Kidney capillary endothelial cell (primary cell): ENCODE data around the gene ALKBH3.

Experiments
- DNase-seq: peaks from one replicate; pipeline ENCODE4 v3.0.0-alpha.2; 2018; ENCODE audit warnings: low spot score

The ALKBH3 gene

DNA sequence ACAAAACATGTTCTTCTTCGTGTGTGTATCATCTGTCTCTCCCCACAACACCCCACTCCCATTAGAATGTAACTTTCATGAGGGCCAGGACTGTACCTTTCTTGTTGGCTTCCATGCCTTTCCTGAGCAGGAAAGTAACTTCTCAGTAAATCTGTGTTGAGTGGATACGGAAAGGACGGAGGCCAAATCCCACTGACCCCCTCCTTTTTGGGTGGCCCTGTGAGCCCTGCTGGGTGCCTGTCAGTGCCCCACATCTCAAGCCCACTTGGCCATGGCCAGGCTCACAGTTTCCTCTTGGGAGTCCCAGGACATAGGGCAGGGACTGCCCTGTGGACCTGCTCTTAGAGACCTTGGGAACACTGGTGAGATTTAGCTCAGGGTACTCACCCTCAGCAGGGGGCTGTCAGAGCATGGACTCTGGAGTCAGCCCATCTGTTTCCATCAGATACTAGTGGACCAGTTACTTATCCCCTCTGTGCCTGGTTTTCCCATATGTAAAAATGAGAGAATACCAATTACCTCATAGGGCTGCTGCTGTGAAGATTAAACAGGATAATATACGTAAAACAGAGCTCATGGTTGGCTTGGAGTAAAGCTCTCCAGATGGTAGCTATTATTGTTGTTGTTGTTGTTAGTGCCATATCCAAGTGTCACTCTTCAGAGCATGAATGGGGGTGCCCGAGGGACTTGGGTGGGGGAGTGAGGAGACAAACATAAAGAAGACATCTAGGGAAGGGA lies 60.8 kb downstream of the ALKBH3 start:
- no peak for DNase-seq

GRCh38 chr11:43942662-43943371 lies 62.2 kb downstream of the ALKBH3 start:
- peak; percentile 20 for DNase-seq

DNA sequence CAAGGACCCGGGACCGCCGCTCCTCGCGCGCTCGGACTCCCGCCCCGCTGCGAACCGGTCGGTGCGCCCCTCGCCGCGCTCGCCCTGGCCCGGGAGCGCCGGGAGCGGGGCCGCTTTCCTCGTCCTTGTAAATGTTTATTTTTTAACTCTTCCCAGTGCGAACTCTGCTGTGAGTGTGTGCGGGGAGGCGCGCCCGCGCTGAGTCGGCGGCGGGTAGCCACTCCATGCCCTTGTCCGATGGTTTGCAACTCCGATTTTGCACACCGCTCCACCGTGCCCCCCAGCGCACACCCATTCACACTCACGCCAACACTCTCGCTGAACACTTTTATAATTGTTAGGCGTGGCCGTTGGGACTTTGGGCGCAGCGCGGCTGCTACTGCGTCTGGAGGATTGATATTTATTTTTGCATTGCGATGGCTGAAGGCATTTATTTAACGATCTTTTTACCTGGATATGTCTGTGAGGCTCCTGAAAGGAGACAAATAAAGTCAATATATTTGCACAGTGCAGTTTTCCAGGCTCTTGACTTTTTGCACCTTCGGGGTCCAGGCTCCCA lies 62.8 kb downstream of the ALKBH3 start:
- DNase-seq = peak; percentile 15

GRCh38 chr11:43943931-43944751 lies 63.5 kb downstream of the ALKBH3 start:
- DNase-seq = no peak

DNA sequence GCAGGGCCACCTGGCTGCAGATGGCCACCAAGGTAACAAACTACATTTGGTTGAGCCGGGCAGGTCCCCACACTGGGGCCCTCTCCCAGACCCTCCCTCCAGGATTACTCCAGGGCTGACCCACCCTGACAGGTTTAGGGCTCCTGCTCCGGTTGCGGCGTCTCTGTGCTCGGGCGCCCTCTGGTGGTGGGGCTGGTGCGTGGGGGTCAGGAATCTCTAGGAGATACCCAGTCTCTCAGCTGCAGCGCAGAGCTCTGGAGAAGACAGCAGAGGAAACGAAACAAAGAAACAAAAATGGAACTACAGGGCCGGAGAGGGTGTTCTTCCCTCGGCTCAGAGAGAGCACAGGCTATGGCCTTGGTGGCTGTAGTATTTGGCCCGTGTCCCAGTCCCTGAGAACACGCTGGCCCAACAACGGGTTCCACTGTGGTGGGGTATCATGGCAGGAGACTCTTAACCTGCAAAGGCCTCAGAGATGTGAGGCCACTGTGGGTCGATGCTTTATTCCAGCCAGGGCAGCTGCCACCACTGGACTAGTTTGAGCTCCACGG lies 64.2 kb downstream of the ALKBH3 start:
- peak; percentile 40 for DNase-seq

GRCh38 chr11:43947003-43947500 lies 66.4 kb downstream of the ALKBH3 start:
- no peak for DNase-seq

- no peak for DNase-seq
Observed at GRCh38 chr11:43947815-43948214, 67.2 kb downstream of the ALKBH3 start.

DNA sequence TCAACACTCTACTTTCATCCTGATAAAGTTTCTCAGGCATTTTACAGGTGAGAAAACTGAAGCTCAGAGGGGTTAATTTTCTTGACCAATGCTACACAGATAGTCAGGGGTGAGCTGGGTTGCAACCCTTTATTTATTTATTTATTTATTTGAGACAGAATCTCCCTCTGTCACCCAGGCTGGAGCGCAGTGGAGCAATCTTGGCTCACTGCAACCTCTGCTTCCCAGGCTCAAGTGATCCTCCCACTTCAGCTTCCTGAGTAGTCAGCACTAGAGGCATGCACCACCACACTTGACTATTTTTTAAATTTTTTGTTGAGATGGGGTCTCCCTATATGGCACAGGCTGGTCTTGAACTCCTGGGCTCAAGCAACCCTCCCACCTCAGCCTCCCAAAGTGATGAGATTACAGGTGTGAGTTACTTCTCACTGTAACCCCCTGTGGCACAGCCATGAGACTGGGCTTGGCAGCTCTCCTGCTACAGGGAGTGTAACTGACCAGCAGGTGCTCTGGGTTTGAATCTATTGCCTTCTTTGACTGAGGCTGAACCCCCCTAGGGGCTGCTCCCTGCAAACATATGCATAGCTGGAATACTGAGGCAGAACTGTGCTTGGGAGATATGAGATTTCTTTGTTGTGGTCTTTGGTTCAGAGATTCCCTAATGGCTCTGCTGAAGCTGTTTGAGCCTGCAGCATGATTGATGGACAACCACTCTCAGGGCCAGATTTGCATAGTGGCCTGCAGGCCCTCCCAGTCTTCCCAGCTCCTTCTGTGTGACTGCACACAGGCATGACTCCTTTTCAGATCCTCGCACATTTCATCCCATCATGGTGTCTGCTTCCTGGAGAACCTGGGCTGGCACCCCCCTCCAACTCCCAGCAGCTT lies 68.0 kb downstream of the ALKBH3 start:
- DNase-seq = no peak

DNA sequence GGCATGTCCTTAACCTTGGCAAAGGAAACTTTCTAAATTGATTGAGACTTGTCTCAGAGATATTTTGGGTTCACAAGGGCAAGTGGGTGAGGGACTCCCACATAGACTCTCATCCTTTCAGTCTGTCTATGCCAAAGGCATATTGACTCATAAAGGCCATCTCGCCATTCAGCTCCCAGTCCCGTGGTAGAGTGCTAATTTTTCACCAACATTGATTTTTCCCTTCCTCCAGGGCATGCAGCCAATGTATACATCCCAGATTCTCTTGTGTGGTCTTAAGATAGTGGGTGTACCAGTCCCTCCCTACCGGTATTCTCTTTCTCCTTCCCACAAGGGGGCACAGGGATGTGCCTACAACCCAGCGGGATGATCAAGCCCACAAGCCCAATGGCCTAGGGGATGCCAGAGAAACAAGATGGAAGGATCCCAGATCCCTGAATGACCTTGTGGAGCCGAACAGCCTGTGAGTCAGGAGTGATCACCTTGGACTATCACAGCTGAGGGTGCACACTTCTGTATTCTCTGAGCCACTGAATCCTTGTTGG lies 69.8 kb downstream of the ALKBH3 start:
- DNase-seq = no peak

DNA sequence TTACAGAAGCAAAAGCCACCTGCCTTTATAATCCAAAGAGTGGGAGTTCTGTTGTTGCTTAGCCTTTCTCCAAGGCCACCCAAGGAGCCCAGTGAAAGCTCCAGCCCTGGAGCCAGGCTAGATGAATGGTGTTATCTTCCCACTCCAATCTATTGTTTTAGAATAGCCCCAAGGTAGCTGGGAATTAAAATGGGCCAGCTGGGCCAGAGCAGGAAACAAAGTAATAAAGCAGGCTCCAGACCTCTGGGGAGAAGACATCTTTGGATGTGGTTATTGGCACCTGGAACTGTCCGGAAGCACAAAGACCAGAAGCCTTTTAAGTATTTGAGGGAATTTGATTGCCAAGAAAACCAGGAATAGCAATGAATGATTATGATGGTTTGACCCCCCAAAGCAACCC lies 70.6 kb downstream of the ALKBH3 start:
- DNase-seq = no peak

- DNase-seq = no peak
Observed at GRCh38 chr11:43952020-43952400, 71.4 kb downstream of the ALKBH3 start.

GRCh38 chr11:43952401-43953342 lies 72.0 kb downstream of the ALKBH3 start:
- no peak for DNase-seq

DNA sequence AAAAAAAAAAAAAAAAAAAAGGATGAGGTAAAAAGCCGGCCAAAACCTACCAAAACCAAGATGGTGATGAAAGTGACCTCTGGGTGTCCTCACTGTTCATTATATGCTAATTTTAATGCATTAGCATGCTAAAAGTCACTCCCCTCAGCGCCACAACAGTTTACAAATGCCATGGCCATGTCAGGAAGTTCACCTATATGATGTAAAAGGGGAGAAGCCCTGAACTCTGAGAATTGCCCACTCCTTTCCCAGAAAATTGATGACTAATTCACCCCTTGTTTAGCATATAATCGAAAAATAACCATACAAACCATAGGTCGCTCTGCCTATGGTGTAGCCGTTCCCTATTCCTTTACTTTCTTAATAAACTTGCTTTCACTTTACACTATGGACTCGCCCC lies 72.9 kb downstream of the ALKBH3 start:
- DNase-seq = no peak

DNA sequence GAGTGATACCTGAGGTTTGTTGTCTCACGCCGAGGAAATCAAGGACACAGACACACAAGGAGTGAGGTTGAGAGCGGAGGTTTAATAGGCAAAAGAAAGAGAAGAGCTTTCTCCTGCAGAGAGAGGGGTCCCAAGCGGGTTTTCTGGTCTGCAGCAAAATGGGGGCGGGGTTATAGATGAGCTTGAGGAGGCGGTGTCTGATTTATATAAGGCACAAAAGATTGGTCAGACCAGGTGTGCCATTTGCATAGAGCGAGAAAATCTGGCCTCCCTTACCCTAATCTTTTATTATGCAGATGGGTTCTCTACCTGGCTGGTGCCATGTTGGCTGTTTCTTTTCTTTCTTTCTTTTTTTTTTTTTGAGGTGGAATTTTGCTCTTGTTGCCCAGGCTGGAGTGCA lies 73.6 kb downstream of the ALKBH3 start:
- no peak for DNase-seq

- no peak for DNase-seq
Observed at GRCh38 chr11:43955381-43956118, 74.9 kb downstream of the ALKBH3 start.

- DNase-seq = no peak
Observed at GRCh38 chr11:43957571-43957970, 76.9 kb downstream of the ALKBH3 start.

- no peak for DNase-seq
Observed at GRCh38 chr11:43959321-43959995, 78.8 kb downstream of the ALKBH3 start.
